ENCODE results near the gene NEK11.

NEK11 gene

DNA sequence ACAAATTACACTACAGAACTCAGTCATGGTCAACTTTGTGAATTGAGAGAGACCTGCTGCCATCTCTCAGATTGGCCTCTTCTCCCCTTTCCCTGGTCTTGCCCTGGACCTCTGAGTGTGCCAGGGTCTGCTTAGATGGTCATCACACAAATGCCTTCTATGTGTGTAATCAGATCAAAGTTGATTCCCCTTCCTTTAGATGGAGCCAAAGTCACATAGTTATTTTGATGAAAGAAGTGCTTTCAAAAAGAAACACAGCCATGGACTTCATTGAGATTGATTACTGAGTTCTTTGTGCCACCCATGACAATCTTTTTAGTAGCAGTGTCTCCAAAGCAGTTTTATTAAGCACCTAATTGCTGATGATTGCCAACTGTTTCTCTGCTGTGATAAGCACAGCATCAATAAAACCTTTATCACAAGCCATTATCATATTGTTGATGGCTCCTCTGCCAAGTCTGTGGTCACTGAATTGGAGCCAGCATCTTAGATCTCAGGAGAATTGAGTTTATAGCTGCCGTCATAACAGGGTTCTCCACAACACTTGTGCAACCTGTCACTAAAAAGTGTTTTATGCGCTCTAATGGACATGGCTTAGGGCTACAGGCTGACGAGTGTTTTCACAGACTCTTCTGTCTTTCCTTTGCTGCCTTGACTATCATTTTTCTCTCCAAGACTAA, 205.2 kb downstream of the NEK11 start:
- no peak for DNase-seq

DNA sequence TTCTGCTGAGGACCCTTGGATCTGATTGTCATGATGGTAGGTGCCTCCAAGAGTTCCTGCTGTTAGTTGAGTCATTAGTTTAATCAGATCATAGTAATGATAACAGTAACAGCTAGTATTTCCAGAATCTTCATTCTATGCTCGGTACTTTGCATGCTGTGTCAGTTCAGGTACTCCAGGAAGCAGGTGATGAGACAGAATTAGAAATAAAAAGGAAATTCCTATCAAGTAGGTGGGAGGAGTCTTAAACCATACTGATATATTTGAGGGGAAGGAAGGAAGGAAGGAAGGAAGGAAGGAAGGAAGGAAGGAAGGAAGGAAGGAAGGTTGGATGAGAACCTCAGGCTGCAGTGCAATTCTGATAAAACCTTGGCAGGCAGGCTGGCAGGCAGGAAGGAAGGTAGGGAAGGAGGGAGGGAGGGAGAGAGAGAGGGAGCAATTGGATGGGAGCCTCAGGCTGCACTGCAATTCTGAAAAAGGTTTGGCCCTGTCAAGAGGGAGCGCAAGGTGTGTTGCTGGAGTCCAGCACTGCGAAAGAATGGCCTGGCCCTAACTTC, 206.1 kb downstream of the NEK11 start:
- DNase-seq = no peak

DNA sequence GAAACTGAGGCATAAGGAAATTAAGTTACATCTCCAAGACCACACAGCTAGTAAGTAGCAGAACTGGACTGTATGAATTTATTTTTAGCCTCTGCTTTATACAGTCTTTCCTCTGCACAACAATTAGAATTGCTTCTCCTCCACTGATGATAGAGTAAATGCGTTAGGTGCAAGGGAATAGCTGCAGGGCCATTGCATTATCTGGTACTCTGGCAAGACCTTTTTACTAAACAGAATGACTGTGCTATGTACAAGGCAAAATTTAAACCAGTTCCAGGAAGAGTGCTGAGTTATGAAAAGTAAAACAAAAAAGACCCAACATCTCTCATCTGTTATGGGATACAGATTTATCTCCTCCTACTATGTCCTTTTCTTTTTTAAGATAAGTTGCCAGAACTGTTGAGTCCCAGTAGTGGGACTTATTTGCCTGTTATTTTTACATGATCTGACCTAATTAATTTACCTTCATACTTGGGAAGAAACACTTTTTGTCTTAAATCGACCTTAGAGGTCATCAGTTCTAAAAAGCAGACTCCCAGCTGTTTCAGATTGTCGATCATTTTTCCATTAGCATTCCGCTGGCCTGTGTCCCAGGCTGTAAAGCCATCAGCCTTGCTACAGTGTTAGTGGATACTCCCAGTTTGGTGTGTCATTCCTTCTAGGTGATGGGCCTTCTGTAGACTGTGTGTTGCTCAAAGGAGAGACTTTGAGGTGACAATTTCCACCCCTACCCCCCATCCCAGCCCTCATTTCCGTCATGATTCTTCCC, 207.4 kb downstream of the NEK11 start:
- DNase-seq = no peak

DNA sequence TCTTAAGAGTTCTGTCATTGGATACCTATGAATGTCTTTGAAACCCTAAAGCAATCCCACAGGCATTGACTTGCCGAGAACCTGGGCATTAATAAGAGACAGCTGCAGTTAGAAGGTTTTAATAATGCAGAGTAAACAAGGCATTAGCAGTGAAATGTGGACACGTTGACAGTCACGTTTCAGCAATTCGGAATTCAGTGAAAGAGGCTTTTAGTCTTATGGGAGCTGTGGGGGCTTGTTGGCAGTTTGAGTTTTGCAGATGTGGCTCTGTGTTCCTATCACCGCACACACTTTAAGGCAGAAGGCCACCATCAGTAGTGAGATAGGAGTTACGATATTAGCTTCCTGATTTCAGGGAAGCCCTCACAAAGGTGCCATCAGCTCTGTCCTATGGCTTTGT, 209.7 kb downstream of the NEK11 start:
- DNase-seq = no peak

DNA sequence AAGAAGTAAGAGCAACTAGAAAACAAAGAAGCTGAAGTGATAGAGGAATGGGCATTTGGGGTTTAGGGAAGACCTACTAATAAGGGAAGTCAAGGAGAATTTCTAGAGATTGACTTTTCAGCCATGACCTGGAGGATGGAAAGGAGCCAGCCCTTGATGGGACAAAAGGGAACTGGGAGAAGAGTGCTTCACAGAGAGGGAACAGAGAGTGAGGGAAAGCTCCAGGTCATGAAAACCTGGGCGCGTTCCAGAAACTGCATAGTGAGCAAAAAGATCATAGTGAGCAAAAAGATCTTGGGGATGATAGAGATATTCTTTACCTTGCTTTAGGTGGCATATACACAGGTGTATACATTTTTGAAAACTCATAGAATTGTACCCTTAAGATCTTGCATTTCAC, 211.8 kb downstream of the NEK11 start:
- no peak for DNase-seq

DNA sequence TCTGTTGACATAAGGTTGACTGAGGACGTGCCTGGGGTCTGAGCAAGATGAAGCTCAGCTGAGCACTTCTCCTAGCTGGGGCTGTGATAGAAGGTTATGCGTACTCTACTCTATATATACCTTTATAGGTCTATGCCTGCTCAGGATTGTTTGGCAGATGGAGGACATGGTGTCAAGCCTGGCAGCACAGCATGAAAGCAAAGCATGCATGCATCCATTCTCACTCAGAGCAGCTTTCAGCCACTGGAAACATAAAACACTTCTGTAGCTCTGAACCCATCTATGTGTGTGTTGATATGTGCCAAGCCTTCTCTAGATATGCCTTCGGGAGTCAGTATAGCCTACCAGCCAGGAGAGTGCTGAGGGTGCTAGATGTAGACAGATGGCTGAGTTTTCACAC, 212.6 kb downstream of the NEK11 start:
- no peak for DNase-seq

DNA sequence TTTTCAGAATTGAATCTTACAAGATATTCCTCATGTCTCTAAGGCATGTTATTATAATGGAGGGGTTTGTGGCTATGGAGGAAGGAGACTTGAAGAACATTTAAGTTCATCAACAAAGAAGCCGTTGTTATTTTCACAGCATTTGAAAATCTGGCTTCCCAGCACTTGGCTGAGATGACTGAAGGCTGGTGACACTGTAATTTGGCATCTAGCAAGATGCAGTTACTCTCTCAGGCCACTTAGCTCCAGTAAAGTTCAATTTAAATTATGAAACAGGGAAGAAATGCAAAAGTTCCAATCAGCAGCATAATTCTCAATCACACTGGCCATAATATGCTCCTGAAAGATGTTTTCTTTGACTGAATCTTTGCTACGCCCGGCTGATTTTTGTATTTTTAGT, 215.5 kb downstream of the NEK11 start:
- no peak for DNase-seq

DNA sequence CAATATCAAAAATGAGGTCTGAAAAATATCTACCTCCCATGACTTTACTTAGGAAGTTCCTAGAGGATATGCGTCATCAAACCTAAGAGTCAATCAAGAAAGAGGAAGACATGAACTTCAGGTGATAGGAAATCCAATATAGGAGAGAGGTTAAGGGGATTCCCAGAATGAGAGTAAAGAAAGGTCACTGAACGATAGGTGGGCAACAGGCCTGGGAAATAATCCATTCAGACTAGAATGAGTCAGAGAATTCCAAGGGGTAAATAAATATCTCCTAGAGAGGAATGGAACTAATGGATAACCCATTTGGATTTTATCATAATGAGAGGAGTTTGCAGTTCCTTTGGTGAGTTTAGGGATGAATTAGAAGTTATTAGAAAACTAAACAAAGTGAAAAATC, 223.8 kb downstream of the NEK11 start:
- DNase-seq = no peak

DNA sequence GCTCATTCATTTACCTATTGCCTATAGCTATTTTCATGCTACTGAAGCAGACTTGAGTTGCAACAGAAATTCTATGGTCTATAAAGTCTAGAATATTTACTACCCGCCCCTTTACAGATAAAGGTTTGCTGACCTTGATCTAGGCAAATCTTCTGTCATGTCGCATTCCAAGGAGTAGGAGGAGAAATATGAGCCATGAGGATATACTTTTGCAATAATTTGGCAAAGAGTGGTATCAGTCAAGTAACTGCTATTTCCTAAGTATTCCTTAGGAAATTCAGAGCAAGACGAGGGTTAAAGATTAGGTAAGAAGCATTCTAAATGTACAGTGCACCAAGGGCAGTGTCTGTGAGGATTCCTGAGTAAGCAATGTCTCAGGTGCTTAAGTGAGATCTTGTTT, 233.8 kb downstream of the NEK11 start:
- no peak for DNase-seq

DNA sequence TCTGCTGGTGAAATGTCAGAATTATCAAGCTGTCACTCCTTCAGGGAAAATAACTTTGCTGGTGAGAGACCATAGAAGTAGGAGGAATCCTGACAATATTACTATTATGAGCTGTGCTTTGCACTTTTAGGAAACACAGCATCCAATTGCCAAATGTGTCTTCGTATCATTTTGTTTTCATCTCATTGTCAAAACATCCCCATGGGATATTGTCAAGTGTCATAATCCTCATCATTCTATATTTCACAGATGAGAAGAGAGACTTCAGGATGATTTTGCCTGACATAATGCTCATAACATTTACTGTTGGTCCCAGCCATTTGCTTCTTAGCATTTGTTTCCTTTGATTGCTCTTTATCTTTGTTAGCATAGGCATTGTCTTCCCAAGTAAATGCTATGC, 234.4 kb downstream of the NEK11 start:
- no peak for DNase-seq

DNA sequence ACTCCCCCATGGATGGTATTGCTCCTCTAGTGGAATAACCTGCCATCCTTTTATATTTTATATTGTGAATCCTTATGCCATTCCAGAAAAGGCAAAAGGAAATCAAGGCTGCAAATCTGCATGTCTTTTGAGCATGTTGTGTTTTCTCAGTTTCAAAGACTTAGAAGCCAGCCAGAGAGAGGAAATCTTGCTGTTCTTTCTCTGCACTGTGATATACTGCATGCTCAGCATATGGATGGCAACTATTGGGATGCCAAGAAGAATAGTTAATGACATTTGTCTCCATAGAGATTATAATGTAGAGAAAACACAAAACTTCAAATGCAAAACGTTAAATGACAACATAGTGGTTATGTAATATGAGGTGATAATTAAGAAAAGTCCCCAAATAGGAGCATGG, 248.9 kb downstream of the NEK11 start:
- DNase-seq = no peak

DNA sequence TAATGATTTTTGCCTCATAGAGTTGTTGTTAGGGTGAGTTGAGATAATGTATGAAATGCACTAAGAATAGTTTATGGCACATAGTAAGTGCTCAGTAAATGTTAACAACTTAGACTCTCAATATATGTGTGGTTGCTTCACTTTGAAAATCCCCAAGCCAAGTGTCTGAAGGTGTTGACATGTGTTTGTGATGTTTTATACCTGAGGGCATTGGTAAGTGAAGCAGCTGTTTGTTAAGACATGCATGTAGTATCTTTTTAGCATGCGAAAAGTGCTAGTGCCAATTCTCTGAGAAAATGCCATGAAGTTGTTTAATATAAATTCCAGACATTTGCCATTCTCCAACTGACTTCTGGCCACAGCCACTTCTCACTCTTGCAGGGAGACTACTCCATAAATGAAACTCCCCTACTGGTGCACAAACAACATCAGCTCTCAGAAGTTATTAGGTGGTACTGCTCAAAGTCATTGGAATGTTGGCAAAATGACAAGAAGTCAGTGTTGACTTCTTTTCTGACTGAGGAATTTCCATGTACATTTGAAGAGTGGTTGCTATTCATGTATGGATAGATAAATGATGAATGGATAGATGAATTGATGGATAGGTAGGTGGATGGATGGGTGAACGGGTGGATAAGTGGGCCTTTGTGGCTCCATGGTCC, 251.3 kb downstream of the NEK11 start:
- DNase-seq = no peak

DNA sequence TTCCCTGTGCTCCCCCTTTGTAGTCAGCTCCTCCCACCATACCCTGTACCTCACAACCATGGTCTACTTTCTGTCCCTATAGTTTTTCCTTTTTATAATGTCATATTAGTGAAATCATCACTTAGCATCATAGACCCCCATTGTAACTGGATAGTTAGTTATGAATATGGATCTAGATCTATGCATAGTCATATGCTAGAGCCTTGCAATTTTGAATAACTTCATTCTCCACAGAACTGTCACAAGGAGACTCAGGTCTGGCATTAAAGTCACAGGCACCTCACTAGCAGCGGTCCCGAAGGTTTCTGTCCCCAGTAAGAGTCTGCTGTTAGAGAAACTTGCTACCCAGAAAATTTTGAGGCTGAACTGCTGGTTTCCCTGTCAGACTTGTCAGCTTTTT, 252.9 kb downstream of the NEK11 start:
- no peak for DNase-seq

DNA sequence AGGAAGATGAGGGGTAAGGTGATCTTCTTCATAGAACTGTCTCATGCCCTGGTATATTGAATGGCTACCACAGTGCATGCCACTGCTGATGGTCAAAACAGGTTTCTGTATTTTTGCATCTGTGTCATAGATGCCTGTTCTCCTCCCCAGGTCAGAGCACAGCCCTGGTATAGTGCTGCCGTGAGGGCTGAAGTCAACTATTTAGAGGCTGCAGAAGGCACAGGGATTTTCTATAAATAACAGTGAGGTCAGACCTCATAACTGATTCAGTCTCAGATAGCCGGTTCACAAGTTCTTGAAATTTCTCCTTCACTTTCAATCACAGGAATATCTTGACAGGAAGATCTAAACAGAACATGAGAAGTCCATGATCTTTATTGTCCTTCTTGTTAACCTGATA, 255.7 kb downstream of the NEK11 start:
- no peak for DNase-seq

DNA sequence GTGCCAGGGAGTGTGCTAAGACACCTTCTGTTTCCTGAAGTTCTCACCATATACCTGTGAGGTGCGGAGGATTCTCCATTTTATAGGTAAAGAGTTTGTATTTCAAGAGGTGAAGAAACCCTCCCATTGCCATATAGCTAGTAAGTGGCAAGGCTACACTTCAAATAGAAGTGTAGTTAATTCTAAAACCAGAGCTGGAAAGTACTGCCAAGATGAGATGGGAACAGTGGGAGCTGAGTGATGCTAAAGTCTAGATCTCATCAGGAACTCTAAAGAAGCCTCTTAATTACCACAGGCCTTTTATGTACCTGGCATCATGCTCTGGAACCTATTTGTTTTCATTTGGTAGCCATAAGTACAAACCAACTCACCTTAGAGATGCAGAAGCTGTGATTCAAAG, 256.3 kb downstream of the NEK11 start:
- no peak for DNase-seq

DNA sequence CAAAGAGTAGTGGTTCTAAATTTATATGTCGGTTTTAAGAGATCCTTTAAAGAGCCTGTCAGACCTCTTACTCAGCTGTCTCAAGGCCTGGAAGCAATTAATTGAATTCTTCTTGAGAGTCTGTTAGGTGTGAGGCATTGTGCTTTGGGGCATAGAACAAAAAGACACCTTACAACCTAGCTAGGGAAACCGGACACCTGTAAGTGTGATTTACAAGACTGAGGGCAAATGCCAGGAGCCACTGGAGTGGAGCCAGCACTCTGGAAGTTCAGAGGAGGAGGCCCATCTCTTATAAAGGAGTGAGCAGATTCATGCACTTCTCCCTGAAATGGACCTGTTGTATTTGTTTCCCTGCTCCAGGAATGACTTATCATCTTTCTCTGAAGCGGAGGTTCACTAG, 257.2 kb downstream of the NEK11 start:
- no peak for DNase-seq

DNA sequence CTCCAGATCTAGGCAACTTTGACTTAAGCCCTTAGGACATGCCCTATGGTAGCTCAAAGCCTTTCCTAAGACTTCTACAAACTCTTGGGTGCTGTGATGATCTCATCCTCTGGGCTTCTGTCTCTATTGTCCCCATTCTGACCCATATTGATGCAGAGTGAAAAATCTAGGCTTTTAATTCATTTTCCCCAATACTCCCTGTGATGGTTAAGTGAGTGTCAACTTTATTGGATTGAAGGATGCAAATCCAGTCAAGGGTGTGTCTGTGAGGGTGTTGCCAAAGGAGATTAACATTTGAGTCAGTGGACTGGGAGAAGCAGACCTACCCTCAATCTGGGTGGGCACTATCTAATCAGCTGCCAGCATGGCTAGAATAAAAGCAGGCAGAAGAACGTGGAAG, 257.6 kb downstream of the NEK11 start:
- no peak for DNase-seq

DNA sequence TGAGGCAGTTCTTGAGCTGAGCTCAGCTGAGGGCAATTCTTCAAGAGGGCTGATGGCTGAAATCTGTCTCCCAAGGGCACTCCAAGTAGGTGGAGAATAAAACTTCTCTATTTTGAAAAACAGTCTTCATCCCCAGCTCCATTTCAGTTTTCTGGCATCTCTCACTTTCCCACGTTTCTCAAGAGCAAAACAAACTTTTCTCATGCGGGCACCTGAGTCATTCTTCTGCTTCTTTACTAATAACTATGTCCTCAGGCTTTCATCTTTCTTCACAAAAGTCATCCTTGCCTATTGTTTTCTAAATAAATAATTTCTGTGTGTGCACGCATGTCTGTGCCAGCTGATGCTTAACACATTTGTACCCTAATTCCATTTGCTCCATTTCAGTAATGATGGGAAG, 258.8 kb downstream of the NEK11 start:
- DNase-seq = no peak

DNA sequence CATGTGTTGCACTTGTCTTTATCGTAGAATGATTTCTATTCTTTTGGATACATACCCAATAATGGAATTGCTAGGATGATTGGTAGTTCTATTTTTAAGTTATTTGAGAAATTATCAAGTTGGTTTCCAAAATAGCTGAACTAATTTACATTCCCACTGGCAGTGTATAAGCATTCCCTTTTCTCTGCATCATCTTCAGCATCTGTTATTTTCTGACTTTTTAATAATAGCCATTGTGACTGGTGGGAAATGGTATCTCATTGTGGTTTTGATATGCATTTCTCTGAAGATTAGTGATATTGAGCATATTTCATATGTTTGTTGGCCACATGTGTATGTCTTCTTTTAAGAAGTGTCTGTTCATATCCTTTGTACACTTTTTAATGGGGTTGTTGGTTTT, 273.2 kb downstream of the NEK11 start:
- no peak for DNase-seq

DNA sequence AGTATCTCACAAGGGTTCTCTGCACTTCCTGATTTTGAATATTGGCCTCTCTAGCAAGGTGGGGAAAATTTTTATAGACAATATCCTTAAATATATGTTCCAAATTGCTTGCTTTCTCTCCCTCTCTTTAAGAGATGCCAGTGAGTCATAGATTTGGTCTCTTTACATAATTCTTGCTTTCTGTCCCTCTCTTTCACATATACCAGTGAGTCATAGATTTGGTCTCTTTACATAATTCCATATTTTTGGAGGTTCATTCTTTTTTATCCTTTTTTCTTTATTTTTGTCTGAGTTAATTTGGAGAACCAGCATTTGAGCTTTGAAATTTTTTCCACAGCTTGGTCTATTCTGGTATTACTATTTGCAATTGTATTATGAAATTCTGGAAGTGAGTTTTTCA, 277.2 kb downstream of the NEK11 start:
- no peak for DNase-seq

DNA sequence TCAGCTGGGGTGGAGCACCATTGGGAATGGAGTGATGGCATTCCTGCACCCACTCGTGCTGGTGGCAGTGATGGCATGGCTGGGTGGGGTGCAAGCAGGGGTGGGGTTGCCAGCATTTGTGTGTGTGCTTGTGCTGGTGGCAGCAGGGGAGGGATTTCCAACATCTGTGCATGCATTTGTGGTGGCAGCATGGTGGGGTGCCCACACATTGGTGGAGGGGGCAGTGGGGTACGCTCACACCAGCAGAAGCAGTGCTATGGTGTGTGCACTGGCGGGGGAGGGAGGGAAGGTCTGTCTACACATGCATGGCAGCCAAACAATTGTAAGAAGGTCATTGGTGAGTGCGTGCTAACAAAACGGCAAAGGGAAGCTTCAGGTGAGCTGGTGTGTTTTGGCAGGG, 278.2 kb downstream of the NEK11 start:
- DNase-seq = no peak

DNA sequence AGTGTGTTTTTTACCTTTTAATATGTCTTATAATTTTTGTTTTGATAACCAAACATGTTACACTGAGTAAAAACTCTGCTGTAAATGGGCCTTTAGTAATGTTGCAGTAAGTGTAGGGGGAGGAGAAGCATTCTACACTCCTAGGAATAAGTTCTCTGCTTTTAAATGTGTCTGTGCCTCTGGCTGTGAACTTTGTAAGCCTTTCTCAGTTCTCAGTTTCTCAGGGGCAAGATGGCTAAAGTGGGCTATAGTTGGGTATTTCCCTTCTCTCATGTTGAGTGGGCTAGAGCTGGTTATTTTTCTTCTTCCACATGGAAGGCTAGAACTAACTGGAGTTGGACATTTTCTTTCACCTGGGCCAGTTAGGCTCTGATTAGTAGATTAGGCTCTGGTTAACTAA, 279.6 kb downstream of the NEK11 start:
- no peak for DNase-seq

DNA sequence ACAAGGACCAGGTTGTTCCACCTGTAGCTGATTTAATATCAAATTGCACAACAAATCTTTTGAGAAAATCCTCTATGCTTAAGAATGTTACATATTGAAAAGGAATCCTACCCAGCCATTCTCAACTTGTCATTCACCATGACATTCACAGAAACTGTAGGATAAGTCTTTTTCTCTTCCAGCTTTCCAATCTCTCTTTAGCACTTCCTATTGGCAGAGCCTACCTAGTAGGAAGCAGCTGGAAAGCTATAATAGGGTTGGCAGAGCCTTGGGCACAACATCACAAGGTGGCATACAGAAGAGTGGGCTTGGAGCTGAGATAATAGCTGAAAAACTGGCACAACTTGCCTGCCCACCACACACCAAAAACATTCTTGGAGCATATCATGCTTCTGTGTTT, 287.6 kb downstream of the NEK11 start:
- DNase-seq = no peak

DNA sequence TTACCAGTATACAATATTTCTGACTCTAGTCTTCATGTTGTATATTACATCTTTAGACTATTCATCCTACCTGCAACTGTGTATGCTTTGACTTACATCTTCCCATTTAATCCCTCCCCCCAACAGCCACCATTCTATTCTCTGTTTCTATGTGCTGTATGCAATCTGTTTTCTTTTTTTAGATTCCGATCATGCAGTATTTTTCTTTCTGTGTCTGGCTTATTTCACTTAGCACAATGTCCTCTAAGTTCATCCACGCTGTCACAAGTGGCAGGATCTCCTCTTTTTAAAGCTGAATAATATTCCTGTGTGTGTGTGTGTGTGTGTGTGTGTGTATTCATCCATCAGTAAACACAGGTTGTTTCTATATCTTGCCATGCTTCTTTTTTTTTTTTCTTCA, 288.5 kb downstream of the NEK11 start:
- no peak for DNase-seq
